HG02642 (cell line): ENCODE results near the gene SCN5A.

Experiments used
- ATAC-seq: cut with Tn5 transposase; IDR thresholded peaks from one replicate; pipeline ENCODE4 v1.9.1; 2021; ENCODE audit warnings: mild to moderate bottlenecking; ENCODE audit not compliant: unreplicated experiment, poor library complexity

Gene SCN5A

DNA sequence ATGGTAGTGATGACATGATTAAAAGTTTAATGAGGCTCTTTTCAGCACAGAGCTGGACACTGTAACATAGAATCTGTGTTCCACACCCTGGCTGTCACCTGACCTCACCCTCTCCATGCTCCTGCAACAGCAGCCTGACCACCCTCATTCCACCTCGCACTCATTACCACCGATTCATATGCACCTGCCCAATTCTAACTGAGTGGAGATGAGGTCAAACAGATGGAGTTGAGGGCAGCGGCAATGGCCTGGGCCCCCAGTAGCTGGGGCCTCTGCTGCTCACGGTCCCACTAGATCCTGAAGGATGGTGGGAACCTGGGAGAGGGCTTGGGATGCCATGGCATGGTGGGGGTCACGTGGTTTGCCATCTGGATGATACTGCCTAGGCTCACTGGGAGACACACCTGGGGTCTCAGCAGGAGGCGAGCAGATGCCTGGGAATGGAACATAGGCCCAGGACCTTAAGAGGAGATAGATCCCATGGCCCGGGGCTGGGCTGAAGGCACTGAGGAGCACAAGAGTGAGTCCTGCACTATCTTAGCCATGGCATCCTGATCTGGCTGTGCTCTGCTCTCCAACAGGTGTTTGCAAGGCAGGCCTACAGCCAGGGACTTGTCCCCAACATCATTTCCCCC, 1.3 kb downstream of the SCN5A start:
- ATAC-seq: no peak

DNA sequence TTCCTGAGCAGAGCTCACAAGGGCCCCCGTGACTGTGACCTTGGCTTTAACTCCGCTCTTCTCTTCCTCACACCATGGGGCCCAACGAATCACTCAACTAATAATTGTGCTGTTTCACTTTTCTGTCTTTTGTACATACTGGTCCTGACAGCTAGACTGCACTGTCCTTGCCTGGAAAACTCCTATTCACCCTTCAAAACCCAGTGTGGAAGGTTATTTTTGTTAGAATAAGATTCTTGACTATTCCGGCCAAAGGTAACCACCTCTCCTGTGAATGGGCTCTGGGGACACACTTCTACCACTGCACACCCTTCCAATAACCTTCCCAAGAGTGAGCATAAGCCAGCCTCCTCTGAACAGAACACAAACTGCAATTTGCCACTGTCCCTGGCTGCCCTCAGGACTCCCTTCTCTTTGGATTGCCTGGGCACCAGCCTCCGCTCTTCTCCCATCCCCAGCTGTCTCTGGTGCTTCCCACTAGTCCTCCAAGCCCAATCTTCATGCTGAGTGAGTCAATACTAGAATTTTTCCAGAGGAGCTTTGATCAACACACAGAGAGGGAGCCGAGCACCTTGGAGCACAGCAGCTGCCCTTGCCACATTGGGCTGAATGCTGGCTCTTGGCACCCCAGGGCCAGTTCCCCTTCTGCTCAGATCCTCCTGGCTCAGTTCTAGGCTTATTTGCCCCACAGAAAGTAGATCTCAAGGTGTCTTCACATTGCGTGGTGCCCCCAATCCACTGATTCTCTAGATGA, 2.1 kb downstream of the SCN5A start:
- ATAC-seq: no peak

- no peak for ATAC-seq
These were observed 2.9 kb downstream of the SCN5A start for GRCh38 chr3:38646630-38647029.

DNA sequence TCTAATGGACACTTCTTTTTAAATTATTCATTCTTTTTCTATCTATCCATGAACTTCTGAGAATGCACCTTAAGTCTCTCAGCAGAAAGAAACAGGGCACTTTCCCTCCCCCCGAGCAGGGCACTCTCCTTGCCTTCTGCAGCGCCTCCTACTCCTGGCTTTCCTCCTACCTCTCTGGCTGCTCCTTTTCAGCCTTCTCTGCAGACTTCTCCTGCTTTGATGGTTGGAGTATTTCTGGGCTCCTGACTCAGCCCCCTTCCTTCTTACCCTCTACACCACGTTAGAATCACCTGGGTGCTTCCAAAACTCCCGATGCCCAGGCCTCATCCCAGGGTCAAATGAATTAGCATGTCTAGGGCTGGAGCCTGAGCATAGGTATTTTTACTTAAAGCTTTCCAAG, 3.4 kb downstream of the SCN5A start:
- no peak for ATAC-seq

DNA sequence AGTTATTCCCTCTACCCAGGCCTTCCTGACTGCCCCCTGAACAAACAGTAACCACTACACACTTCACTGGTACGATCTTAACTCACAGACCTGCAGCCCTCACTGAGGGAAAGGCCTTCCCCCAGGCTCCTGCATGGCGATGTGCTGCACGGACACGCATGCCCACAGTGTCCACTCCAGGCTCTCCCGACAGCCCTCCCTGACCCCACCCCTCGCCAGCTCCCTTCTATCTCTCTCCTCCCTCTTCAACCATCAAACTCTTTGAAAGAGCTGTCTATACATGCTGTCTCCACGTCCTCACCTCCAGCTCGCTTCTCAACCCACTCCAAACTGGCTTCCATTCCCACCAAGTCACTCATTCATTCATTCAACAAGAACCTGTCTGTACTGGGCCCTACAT, 3.9 kb downstream of the SCN5A start:
- no peak for ATAC-seq

DNA sequence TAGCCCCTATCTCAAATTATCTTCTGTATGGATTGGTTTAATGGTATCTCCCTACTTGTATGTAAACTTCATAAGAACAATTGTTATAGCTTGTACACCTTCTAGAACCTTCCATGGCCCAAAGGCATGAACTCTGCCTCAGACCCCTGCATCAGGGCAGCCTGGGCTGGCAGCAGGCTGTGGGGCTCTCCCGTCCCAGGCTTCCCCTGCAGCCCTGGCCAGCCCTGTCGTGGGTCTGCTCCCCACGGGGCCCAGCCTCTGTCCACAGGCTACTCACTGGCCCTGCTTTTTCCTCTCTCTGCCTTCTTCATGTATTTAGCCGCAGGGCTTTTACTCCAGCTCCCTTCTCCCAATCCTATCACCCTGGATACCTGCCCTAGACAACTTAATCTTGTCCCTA, 4.4 kb downstream of the SCN5A start:
- no peak for ATAC-seq

DNA sequence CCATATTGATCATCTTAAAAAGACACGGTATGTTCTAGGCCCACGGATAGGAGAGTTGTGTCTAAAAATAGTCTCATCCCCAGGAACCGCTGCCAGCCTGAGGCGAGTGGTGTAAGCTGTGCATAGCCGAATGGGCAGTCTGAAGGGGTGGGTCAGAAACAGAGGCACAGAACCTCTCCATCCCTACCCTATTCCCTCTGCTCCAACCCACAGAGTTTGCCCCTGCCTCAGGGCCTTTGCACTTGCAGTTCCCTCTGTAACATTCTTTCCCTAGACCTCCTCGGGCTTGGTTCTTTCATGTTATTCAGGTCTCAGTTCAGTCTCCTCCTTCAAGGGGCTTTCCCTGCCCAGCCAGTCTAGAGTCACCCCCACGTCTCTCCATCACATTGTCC, 4.8 kb downstream of the SCN5A start:
- no peak for ATAC-seq

- ATAC-seq: no peak
These were observed 5.3 kb downstream of the SCN5A start for GRCh38 chr3:38644016-38644661.

- no peak for ATAC-seq
These were observed 5.9 kb downstream of the SCN5A start for GRCh38 chr3:38643592-38643991.

DNA sequence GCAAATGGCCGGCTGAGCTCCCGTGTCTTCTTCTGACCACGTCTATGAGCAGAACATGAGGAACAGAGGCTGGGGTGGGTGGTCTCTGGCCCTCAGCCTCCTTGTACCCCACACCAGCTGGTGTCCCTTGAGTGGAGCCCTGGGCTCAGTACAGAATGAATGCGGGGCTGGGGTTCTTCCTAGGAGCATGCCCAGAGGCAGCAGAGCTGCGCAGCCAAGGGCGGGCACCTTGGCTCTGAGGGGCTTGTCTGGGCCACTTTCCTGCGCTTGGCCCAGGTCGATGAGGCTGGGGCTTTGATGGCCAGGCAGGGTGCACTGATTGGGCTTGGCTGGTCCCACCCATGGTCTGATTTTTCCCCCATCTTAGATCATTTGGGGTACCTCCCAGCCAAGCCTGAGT, 6.4 kb downstream of the SCN5A start:
- ATAC-seq: no peak

DNA sequence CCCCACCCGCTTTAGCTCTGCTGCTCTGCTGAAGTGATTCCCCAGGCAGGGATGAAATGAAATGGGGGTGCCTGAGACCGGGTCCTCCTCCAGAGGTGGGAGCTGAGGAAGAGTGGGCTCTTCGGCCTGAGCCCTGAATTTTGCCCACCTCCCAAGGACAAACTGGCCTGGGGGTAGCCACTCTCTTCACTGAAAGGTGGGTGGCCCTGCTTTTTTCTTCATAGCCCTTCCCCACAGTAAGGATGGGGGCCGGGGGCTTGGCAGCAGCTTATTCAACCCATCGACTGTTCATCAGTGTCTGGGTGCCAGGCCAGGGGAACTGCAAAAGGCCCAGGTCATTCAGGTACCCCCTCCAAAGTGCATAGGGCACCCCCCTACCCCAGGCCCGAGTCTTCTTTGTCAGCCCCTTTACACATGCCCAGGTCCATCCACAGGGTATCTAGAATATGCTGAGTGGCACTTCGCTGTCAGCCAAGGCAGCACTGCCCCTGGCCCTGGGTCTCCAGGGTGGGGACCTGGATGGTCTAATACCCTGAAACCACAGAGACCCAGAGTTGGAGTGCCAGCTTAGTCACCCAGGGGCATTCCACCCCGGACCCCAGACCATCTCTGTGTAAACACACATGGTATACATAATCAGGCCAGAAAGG, 7.9 kb downstream of the SCN5A start:
- ATAC-seq: no peak

- no peak for ATAC-seq
These were observed 8.6 kb downstream of the SCN5A start for GRCh38 chr3:38640661-38641452.

DNA sequence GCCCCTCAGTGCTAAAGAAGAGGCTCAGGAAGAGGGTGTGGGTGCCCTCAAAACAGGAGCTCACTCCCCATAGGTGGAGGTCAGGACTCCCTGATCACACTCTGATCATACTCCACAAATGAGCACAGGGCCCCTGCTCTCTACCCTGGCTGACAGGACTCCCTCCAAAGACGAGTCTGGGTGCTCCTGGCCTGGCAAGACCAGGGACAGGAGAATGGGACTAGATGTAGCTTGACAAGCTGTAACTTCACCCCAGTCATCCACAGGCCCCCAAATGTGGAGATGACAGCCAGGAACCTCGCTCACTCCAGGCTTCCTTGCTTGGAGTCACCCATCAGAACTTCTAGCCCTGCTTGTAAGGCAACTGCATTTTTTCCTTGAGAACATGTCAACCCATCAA, 11.1 kb downstream of the SCN5A start:
- ATAC-seq: no peak

GRCh38 chr3:38637906-38638305, 11.6 kb downstream of the SCN5A start:
- no peak for ATAC-seq

DNA sequence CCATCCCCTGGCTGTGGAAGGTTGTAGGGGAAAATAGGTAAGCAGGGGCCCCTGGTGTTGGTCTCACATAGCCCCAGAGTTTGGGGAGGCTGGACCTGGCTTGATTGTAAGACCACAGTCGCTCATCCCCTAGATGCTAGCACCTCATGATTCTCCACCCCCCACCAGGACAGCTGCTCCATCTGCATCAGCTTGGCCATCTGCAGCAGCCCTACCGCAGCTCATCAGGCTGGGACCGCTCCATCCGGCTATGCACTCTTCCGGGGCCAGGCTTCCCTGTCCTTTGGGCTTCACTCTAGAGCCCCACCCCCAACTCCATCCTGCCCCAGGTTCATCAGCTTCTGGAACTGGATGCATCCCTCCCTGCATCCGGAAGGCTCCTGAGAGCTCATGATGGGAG, 12.6 kb downstream of the SCN5A start:
- no peak for ATAC-seq

- no peak for ATAC-seq
These were observed 13.0 kb downstream of the SCN5A start for GRCh38 chr3:38636464-38636863.

DNA sequence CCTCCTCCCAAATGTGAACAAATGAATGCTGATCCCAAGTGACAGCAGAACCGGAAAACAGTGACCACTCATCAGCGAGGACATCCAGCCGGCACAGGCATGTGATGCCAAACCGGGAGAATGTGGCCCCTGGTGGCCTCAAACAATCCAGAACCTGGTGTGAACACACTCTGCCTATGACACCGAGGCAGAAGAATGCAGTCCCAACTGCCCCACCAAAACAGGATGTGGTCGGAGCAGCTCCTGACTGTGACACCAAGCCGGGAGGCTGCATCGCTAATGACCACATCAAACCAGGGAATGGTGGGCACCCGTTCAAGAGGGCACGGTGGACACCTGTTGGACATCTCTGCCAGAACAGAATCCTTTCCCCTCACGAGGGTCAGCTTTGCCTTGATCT, 15.4 kb downstream of the SCN5A start:
- no peak for ATAC-seq

GRCh38 chr3:38632989-38633388, 16.5 kb downstream of the SCN5A start:
- no peak for ATAC-seq

GRCh38 chr3:38630606-38631005, 18.9 kb downstream of the SCN5A start:
- no peak for ATAC-seq

GRCh38 chr3:38630070-38630469, 19.4 kb downstream of the SCN5A start:
- no peak for ATAC-seq
